CD4-positive, alpha-beta T cell treated with Interleukin-1 beta for 1 hour (primary cell): Measurements from ENCODE around the gene MLEC.
A peak's percentile ranks its signal among the peaks of the same experiment; 100 is the strongest.
"Not testable (repeated sequence)": the region's sequence is repeated elsewhere in the genome, so short reads cannot be mapped to it uniquely, and the experiment has no call there.

Source experiments
- DNase-seq, 2 donors: peaks; one replicate each; pipeline ENCODE4 v3.0.0-alpha.2; 2020 to 2022

Gene MLEC

GRCh38 chr12:120663741-120664140 lies 23.2 kb upstream of the MLEC start:
- no peak for DNase-seq

DNA sequence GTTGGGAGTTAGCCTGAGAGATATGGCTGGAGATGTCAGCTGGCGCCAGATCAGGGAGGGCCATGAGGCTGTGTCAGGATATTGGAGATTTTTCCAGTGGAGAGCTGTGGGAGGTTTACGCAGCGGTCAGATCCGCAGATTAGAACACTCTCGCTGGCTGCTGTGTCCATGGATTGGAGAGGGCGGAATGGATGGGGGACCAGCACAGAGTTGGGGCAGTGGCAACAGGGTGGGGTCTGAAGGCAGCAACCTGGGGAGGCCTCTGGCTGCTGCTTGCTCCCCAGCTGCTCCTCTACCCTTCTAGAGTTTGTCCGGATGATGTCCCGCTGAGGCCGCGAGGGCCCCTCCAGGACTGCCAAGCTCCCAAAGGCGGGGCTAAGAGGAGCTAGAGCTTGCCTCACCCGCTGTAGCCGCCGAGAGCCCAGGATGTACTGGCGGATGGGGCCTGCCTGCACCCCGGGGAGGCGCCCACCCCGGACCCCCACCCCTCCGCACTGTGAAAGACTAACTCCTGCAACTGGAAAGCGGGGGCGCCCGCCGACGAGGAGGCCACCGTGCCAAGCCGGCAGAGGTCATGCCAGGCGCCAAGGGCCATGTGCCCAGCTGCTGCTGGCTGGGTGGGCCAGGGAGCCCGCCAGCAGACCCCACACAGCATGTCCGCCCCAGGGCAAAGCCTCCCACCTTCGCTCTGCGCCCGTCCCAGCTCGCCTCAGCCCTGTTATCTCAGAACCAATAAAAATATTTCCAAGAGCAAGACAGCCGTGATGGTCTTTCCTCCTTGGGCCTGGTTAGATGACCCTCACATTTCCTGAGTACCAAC lies 20.2 kb upstream of the MLEC start:
- no peak for DNase-seq

- DNase-seq, result no peak
Measured at GRCh38 chr12:120668091-120668867, 18.7 kb upstream of the MLEC start.

DNA sequence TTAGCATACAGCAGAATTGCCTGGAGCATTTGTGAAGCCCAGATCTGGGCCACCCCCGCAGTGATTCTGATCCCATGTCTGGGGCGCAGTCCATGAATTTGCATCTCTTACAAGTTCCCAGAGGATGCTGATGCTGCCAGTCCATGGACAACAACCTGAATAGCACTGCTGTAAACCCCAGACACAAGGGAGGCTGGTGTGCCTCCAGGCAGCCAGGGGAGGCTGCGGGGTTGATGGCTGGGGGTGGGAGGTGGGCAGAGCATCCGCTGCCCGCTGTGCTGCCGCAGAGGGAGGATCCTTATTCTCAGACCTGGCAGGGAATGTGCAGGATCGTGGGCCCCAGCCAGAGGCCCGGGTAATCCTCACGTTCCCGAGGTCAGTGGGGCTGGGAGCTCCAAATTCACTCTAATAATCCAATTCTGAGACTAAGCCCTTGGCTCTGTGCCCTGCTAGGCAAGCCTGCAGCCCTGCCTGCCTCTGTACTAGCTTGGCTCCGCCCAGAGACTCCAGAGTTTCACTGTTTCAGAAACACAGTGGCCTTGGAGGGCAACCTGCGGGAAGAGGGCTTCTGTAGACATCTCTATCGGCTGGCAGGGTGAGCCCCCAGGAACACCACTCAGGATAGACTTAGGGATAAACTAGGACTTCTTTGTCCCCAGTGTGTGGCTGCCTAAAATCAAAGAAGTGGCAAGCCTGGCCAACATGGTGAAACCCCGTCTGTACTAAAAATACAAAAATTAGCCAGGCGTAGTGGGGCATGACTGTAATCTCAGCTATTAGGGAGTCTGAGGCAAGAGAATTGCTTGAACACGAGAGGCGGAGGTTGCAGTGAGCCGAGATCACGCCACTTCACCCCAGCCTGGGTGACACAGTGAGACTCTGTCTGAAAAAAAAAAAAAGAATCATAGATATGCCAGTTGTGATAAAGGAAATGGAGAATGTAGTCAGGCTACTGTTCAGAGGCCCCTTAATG lies 17.8 kb upstream of the MLEC start:
- peak in 1 of 2 donors; percentile 40 for DNase-seq

GRCh38 chr12:120670237-120670636 lies 16.7 kb upstream of the MLEC start:
- not testable (repeated sequence) for DNase-seq

DNA sequence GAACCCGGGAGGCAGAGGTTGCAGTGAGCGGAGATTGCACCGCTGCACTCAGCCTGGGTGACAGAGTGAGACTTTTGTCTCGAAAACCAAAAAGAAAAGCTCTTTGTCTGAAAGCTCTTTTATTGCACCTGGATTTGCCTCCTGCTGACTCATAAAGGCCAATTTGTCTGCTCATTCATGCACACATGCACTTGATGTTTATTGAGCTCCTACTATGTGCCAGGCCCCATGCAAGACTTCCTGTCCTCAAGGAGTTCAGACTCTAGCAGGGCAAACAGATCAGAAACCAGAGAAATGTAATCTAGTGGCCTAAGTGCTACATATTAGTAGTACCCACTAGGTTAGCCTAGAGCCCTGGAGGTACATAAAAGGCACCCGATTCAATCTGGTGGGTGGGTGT lies 16.3 kb upstream of the MLEC start:
- DNase-seq, result no peak

DNA sequence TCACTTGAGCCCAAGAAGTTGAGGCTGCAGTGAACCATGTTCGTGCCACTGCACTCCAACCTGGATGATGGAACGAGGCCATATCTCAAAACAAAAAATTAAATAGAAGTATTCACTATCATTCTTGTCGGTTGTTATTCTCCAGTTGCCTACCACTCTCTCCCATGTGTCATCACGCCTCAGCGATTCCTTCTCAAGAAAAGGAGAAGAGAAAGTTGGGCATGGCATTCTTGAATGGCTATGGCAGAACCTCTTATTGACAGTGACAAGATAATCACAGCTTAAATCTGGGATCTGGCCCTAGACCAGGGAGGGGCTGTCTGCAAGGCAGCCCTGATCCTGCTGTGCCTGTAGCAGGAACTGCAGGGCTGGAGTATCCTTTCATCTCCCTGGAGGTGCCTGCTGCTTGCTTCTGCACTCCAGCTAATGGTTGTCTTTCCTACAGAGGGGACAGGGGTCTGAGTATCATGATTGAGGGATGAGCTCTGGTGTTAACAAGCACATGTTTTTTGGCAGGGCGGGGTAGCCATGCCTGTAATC lies 12.8 kb upstream of the MLEC start:
- DNase-seq, result peak in 1 of 2 donors; percentile 39

DNA sequence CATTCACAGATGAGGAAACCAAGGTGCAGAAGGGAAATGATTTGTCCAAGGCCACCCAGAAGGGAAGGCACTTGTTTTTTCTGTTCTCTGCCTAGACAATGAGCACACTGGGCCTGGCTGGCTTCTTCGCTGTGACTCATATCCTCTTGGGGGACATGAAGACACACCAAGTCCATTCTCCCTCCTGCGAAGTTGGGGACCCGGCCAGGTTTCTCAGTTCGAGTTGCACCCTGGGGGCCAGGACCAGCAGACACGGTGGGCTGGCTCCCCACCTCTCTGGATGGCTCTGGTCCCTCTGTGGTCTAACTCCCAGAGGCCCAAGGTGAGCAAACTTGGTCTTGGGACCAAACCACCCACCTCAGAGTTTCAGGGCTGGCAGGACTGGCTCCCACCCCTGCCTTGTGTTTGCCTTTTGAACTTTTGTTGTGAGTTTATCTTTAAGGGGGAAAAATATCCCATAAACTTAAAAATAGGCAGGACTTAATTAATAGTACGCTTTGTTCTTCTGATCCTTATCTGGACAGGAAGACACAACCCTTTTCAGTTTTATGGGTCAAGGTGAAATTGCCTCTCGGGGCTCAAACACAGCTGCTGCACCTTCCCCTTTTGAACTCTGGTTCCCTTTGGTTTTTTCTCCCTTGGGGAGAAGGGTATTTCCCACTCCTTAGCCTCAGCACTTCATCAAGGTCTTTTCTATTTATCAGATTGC lies 9.0 kb upstream of the MLEC start:
- DNase-seq, result peak in 1 of 2 donors; percentile 29

- DNase-seq, result no peak
Measured at GRCh38 chr12:120678572-120678971, 8.4 kb upstream of the MLEC start.

- no peak for DNase-seq
Measured at GRCh38 chr12:120680165-120680738, 6.7 kb upstream of the MLEC start.

DNA sequence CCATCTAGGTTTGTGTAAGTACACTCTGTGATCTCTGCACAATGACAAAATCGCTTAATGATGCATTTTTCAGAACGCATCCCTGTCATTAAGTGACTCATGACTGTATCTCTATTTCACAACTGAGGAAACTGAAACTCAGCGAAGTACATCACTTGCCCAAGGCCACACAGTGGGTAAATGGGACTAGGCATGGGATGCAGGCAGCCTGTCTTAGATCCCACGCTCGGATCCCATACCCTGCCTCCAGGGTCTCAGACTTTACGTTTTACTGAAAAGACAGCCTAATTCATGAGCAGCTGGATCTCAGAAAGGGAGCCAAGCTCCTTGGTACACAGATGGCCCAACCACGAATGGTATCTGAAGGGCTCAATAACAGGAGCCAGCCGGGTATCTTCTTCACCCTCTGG lies 2.4 kb upstream of the MLEC start:
- DNase-seq, result peak in 1 of 2 donors; percentile 18

- DNase-seq, result no peak
Measured at GRCh38 chr12:120685522-120685921, 1.4 kb upstream of the MLEC start.

- DNase-seq, result peak; percentile 97 to 98
Measured at GRCh38 chr12:120686151-120686689, 729 bp upstream of the MLEC start.

GRCh38 chr12:120687578-120688289 lies 785 bp downstream of the MLEC start:
- DNase-seq, result peak in 1 of 2 donors; percentile 24

DNA sequence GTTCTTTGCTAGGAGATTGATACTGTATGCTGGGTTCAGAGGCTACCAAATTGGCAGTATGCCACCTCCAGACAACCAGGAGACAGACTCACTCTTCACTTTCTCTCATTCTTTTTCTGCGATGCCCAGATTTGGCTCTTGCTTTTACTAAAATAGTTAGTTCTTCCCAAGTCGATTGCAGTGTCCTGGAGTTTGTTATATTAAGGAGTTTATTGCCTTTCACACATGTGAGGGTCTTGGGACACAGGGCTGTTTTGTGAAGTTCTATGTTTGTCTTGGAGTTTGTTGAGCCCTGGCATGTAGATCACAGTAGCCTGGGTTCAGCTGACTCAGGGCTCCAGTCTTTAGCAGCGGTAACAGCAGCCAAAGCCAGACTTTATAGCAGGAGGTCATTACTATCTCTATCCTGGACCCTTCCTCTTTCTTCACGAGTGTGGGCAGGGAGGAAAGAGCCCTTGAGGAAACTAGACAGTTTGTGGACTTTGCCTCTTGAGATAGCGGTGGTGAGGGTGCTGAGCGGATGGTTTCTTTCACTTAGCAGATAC lies 1.6 kb downstream of the MLEC start:
- DNase-seq, result no peak

DNA sequence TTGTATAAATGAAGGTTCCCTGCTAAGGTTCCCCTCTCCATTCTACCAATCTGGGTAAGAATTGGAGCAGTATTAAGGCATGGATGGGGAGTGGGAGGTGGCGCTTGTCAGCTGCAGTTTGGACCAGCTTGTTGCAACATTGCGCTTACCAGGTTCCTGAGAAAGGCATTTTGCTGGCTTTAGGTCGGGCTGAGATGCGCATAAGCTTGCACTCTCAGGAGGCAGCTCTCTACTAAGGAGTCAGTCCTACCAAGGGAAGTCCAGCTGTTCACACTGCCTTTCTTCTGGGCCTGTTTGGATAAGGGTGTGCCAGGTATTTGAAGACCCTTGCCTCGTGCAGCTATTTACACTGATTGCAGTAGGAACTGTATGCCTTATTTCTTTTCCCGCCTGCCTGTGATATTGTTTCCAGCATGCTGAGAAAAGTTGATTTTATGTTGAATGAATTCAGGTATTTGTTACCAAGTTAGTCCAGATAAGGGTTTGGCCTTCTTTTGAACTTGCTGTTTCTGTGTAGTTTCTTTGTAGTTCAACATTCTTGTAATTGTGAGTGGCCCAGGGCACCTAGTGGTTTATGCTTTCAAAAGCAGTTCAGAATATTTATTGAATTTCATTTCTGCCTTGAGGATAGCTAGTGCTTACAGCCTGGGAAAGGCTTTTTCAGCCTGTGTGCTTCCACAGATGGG lies 2.6 kb downstream of the MLEC start:
- no peak for DNase-seq

DNA sequence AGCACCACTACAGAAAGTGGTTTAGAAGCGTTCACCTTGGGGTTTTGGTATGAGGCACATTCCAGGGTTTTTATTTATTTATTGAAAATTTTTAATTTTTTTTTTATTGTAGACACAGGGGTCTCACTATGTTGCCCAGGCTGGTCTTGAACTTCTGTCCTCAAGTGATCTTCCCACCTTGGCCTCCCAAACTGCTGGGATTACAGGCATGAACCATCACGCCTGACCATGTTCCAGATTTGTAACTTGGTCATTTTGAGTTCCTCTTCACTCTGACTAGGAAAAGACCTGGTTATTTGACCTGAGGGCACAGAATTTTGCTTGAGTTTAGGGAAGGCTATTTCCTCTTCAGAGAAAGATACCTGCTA lies 3.1 kb downstream of the MLEC start:
- no peak for DNase-seq

DNA sequence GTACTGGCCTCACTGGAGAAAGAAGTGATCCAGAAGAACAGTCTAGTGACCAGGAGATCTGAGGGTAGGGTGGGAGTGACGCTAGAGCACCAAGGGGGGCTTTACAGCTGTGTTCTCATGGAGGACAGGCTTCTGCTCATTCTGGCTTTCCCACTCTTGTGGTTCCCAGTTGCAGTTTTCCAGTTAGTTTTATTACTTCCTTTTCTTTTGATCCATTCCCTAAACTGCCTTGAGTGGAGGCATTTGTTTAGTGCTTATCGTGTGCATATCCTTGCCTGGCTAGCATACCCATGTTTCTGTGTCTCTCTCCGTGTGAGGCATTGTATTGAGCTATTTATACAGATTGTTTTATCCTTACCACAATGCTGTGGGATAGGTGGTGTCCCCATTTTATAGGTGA lies 4.0 kb downstream of the MLEC start:
- DNase-seq, result no peak

DNA sequence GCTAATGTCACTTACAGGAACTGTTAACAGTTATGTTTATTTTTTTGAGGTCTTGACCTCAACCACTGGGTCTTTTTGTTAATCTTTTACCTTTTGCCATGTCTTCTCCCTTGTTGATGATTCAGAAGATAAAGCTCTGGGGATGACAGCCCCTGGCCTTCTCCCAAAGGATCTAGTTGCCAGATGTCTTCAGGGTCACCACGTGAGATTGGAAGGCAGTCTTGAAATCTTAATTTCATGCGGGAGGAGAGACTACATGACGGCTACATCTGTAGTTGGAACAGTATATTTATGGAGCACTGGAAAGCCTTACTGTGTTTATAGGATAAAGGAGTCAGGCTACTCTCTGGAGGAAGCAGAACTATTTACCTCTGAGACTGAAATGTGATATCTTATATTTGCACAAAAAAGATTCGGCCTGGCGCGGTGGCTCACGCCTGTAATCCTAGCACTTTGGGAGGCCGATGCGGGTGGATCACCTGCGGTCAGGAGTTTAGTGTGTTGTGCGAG lies 5.6 kb downstream of the MLEC start:
- no peak for DNase-seq

- DNase-seq, result no peak
Measured at GRCh38 chr12:120693848-120694247, 6.9 kb downstream of the MLEC start.
